Muscle of back (tissue), 13 donors: ENCODE results near the gene SLC35G1. TPM values are rescaled to one million over a fixed set of nuclear protein-coding genes. Genes with fewer than 3 reads are reported as not detected.
A peak's percentile ranks its signal among the peaks of the same experiment; 100 is the strongest.

ENCODE experiments used
- DNase-seq, 3 donors: peaks; one replicate each; pipeline versions ENCODE4 v3.0.0 to v3.0.0-alpha.2; 2013
- long read RNA-seq, 9 donors: transcript quantifications; one replicate each; lab custom pipeline, GENCODE V29; 2026
- polyA plus RNA-seq, 10 donors: library from polyadenylated mRNA; unstranded; fragments of 120-200 nt; gene quantifications; one replicate each; pipeline ENCODE4 v1.2.1, GENCODE V29; 2013; ENCODE audit not compliant: insufficient read length in 10 of 10

SLC35G1 gene
- 1 to 10 TPM; 3.4 to 6.2 (median 4.4) TPM for polyA plus RNA-seq
- long read RNA-seq, donor 1, partial matches to known transcripts, result 0 of 2 reads
- long read RNA-seq, donor 1, other reads (novel, unspliced or antisense), result 0 of 2 reads
- long read RNA-seq, donor 2, result 0 reads
- long read RNA-seq, donor 3, result 0 reads
- long read RNA-seq, donor 4, result 0 reads
- long read RNA-seq, donor 5, partial matches to known transcripts, result 0 of 2 reads
- long read RNA-seq, donor 5, other reads (novel, unspliced or antisense), result 0 of 2 reads
- long read RNA-seq, donor 6, result 0 reads
- long read RNA-seq, donor 7, result 0 reads
- long read RNA-seq, donor 8, partial matches to known transcripts, result 0 of 1 reads
- long read RNA-seq, donor 8, other reads (novel, unspliced or antisense), result 0 of 1 reads
- long read RNA-seq, donor 9, partial matches to known transcripts, result 0 of 1 reads
- long read RNA-seq, donor 9, other reads (novel, unspliced or antisense), result 0 of 1 reads

GRCh38 chr10:93893646-93894515 lies at the start of gene SLC35G1:
TSS of gene SLC35G1 (plus strand) at chr10:93893978. CDS start at chr10:93894034, 56 bp downstream.
- peak; percentile 58 to 92 (median 80) for DNase-seq

GRCh38 chr10:93844979-93845626 lies 48.7 kb upstream of the SLC35G1 start:
- no peak for DNase-seq

- no peak for DNase-seq
Measured at GRCh38 chr10:93849593-93849992, 44.2 kb upstream of the SLC35G1 start.

- DNase-seq, result no peak
Measured at GRCh38 chr10:93850031-93851015, 43.5 kb upstream of the SLC35G1 start.

GRCh38 chr10:93851169-93851568 lies 42.6 kb upstream of the SLC35G1 start:
- no peak for DNase-seq

- DNase-seq, result no peak
Measured at GRCh38 chr10:93852476-93853095, 41.2 kb upstream of the SLC35G1 start.

- no peak for DNase-seq
Measured at GRCh38 chr10:93854975-93855374, 38.8 kb upstream of the SLC35G1 start.

- DNase-seq, result no peak
Measured at GRCh38 chr10:93856349-93857145, 37.2 kb upstream of the SLC35G1 start.

GRCh38 chr10:93859049-93859655 lies 34.6 kb upstream of the SLC35G1 start:
- DNase-seq, result peak in 2 of 3 donors; percentile 10 to 28

- no peak for DNase-seq
Measured at GRCh38 chr10:93861825-93862224, 32.0 kb upstream of the SLC35G1 start.

- DNase-seq, result peak in 2 of 3 donors; percentile 32
Measured at GRCh38 chr10:93865794-93866425, 27.9 kb upstream of the SLC35G1 start.

GRCh38 chr10:93867525-93867924 lies 26.3 kb upstream of the SLC35G1 start:
- no peak for DNase-seq

- no peak for DNase-seq
Measured at GRCh38 chr10:93871671-93872204, 22.0 kb upstream of the SLC35G1 start.

GRCh38 chr10:93872375-93873158 lies 21.2 kb upstream of the SLC35G1 start:
- DNase-seq, result peak in 1 of 3 donors; percentile 8

- no peak for DNase-seq
Measured at GRCh38 chr10:93873420-93874115, 20.2 kb upstream of the SLC35G1 start.

- no peak for DNase-seq
Measured at GRCh38 chr10:93874309-93875031, 19.3 kb upstream of the SLC35G1 start.
